ENCODE data around the gene AMPD2.
"Not testable (repeated sequence)": the region's sequence is repeated elsewhere in the genome, so short reads cannot be mapped to it uniquely, and the experiment has no call there.

DNA sequence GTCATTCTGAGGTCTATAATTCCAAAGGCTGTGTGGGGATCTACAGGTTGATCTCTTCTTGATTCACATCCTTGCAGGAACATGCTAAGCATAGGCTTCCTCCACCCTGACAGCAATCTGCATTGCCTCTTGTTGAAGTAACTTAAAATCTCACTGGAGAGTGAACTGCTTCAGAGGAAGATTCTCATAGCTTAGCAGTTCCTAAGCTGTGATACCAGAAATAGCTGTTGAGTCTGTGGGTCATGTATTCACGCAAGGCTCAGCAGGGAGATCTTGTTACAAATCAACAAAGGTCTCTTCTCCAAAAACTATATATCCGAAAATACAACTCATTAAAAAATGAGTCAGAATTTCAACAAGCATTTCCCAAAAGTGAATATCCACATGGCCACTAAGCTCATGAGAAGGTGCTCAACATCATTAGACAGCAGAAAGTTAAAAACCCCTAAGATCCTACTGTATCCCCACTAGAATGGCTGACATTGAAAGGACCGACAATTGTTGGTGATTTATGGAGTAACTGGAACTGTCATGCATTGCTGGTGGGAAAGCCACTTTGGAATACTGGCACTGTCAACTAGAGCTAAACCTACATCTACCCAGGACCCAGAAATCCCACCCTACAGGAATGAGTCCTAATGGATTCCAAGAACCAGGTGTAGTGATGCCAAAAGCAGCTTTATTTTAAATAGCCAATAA is 57.2 kb downstream of the AMPD2 start:
- TF ChIP-seq CTCF, EZH2 (IDR thresholded peaks at IDR 0.05): not testable (repeated sequence)

All from neural progenitor cell (in vitro differentiated cells).